H9 (cell line): ENCODE results near the gene PIK3C2B. TPM values are rescaled to one million over a fixed set of nuclear protein-coding genes. Genes with fewer than 3 reads are reported as not detected.

Experiments
- DNase-seq: peaks from one replicate; pipeline ENCODE4 v3.0.0-alpha.2; 2017
- H2AFZ ChIP-seq: one replicate; pipeline ENCODE4 v1.6.1; 2013; ENCODE audit warnings: mild to moderate bottlenecking, low read length, control low read depth, moderate library complexity
- H2AK5ac ChIP-seq: 2 replicates; pipeline ENCODE4 v1.6.1; 2013; ENCODE audit warnings: low read length, control low read depth, mixed read lengths; ENCODE audit not compliant: insufficient read length
- H2BK120ac ChIP-seq: one replicate; pipeline ENCODE4 v1.6.1; 2013; ENCODE audit warnings: low read depth, mild to moderate bottlenecking, low read length, control low read depth, inconsistent platforms; ENCODE audit not compliant: poor library complexity, severe bottlenecking
- H2BK12ac ChIP-seq: 2 replicates; pipeline ENCODE4 v1.6.1; 2013; ENCODE audit warnings: low read length, control low read depth, mixed read lengths, low read depth; ENCODE audit not compliant: insufficient read length
- H2BK15ac ChIP-seq: 2 replicates; pipeline ENCODE4 v1.6.1; 2013; ENCODE audit warnings: low read depth, low read length, control low read depth
- H2BK20ac ChIP-seq: one replicate; pipeline ENCODE4 v1.6.1; 2013; ENCODE audit warnings: low read depth, mild to moderate bottlenecking, low read length, control low read depth, inconsistent platforms; ENCODE audit not compliant: poor library complexity, severe bottlenecking
- H2BK5ac ChIP-seq: 2 replicates; pipeline ENCODE4 v1.6.1; 2013; ENCODE audit warnings: low read length, control low read depth, mixed read lengths; ENCODE audit not compliant: insufficient read length
- H3K14ac ChIP-seq: 2 replicates; pipeline ENCODE4 v1.6.1; 2013; ENCODE audit warnings: low read length, control low read depth; ENCODE audit not compliant: insufficient read depth
- H3K18ac ChIP-seq: 2 replicates; pipeline ENCODE4 v1.6.1; 2013; ENCODE audit warnings: low read depth, mild to moderate bottlenecking, mixed read lengths, low read length, control low read depth; ENCODE audit not compliant: insufficient read length
- H3K23ac ChIP-seq: 2 replicates; pipeline ENCODE4 v1.6.1; 2013; ENCODE audit warnings: low read length, control low read depth, mixed read lengths, low read depth; ENCODE audit not compliant: insufficient read length
- H3K23me2 ChIP-seq: 2 replicates; pipeline ENCODE4 v1.6.1; 2013; ENCODE audit warnings: low read depth, mild to moderate bottlenecking, mixed read lengths, low read length, control low read depth; ENCODE audit not compliant: insufficient read length, poor library complexity, severe bottlenecking
- H3K27ac ChIP-seq: 2 replicates; pipeline ENCODE4 v1.5.1; 2013; ENCODE audit warnings: low read length, control low read depth, mixed read lengths, low read depth; ENCODE audit not compliant: insufficient read length
- H3K27me3 ChIP-seq: 2 replicates; pipeline ENCODE4 v1.6.1; 2013; ENCODE audit warnings: low read length, control low read depth, inconsistent platforms; ENCODE audit not compliant: insufficient read depth
- H3K4ac ChIP-seq: 2 replicates; pipeline ENCODE4 v1.6.1; 2013; ENCODE audit warnings: low read depth, mild to moderate bottlenecking, control low read depth, inconsistent platforms, low read length, moderate library complexity
- H3K4me1 ChIP-seq: 2 replicates; pipeline ENCODE4 v1.6.1; 2013; ENCODE audit warnings: low read length, control low read depth, inconsistent platforms; ENCODE audit not compliant: insufficient read depth
- H3K4me2 ChIP-seq: 2 replicates; pipeline ENCODE4 v1.6.1; 2013; ENCODE audit warnings: low read length, control low read depth, mixed read lengths; ENCODE audit not compliant: insufficient read length, insufficient read depth
- H3K56ac ChIP-seq: 2 replicates; pipeline ENCODE4 v1.6.1; 2013; ENCODE audit warnings: low read depth, mild to moderate bottlenecking, mixed read lengths, low read length, control low read depth; ENCODE audit not compliant: insufficient read length
- H3K79me1 ChIP-seq: 2 replicates; pipeline ENCODE4 v1.6.1; 2013; ENCODE audit warnings: low read depth, mild to moderate bottlenecking, moderate library complexity, low read length, control low read depth, inconsistent platforms; ENCODE audit not compliant: insufficient read depth, poor library complexity, severe bottlenecking
- H3K79me2 ChIP-seq: 2 replicates; pipeline ENCODE4 v1.6.1; 2013; ENCODE audit warnings: low read length, control low read depth, inconsistent platforms; ENCODE audit not compliant: insufficient read depth
- H3K9ac ChIP-seq: 2 replicates; pipeline ENCODE4 v1.6.1; 2013; ENCODE audit warnings: low read length, control low read depth, mixed read lengths; ENCODE audit not compliant: insufficient read length; ENCODE audit errors: extremely low read depth
- H3K9me3 ChIP-seq: one replicate; pipeline ENCODE4 v1.6.1; 2013; ENCODE audit warnings: low read depth, low read length, inconsistent platforms; ENCODE audit not compliant: control insufficient read depth
- H3T11ph ChIP-seq: one replicate; pipeline ENCODE4 v1.6.1; 2013; ENCODE audit warnings: mild to moderate bottlenecking, low read length, control low read depth, inconsistent platforms
- H4K20me1 ChIP-seq: one replicate; pipeline ENCODE4 v1.6.1; 2013; ENCODE audit not compliant: control insufficient read depth, insufficient read length, insufficient read depth
- H4K5ac ChIP-seq: 2 replicates; pipeline ENCODE4 v1.6.1; 2013; ENCODE audit warnings: low read depth, mild to moderate bottlenecking, mixed read lengths, low read length, control low read depth; ENCODE audit not compliant: insufficient read length
- H4K8ac ChIP-seq: replicated peaks from 2 replicates; pipeline ENCODE4 v1.6.1; 2013; ENCODE audit warnings: low read length, control low read depth, mixed read lengths, low read depth; ENCODE audit not compliant: insufficient read length
- H4K91ac ChIP-seq: 2 replicates; pipeline ENCODE4 v1.6.1; 2013; ENCODE audit warnings: low read depth, mild to moderate bottlenecking, moderate library complexity, mixed read lengths, low read length, control low read depth; ENCODE audit not compliant: insufficient read length
- H3K27ac Mint-ChIP-seq, 3 experiments: 2 replicates in 2 of 3; 3 replicates in 1 of 3; pipeline ENCODE4 v1.8.0; 2020 to 2021; ENCODE audit warnings: mixed read lengths in 3 of 3, mild to moderate bottlenecking in 1 of 3, moderate library complexity in 1 of 3
- H3K27me3 Mint-ChIP-seq: 2 replicates; pipeline ENCODE4 v1.8.0; 2021; ENCODE audit warnings: low read depth, mild to moderate bottlenecking, moderate library complexity, mixed read lengths
- H3K36me3 Mint-ChIP-seq, 3 experiments: 2 replicates in 2 of 3; 3 replicates in 1 of 3; pipeline ENCODE4 v1.8.0; 2020 to 2021; ENCODE audit warnings: low read depth in 3 of 3, mixed read lengths in 3 of 3; ENCODE audit not compliant: insufficient read depth in 1 of 3
- H3K4me1 Mint-ChIP-seq, 2 experiments: 2 replicates each; pipeline ENCODE4 v1.8.0; 2020; ENCODE audit warnings: mixed read lengths in 2 of 2
- H3K4me3 Mint-ChIP-seq, 2 experiments: 2 replicates in 1 of 2; 3 replicates in 1 of 2; pipeline ENCODE4 v1.8.0; 2020 to 2021; ENCODE audit warnings: mild to moderate bottlenecking in 2 of 2, mixed read lengths in 2 of 2, moderate library complexity in 1 of 2
- H3K9me3 Mint-ChIP-seq, 2 experiments: 2 replicates in 1 of 2; 3 replicates in 1 of 2; pipeline ENCODE4 v1.8.0; 2020; ENCODE audit warnings: mild to moderate bottlenecking in 2 of 2, mixed read lengths in 2 of 2, moderate library complexity in 1 of 2
- CTCF ChIP-seq: fragments of 200-600 bp; sonication (generic); conservative IDR thresholded peaks from 3 replicates; pipeline ENCODE4 v1.8.0; 2021; ENCODE audit warnings: antibody characterized with exemption, mild to moderate bottlenecking
- WGBS: extraction: QIAGEN DNeasy Blood & Tissue Kit; methylation state at CpG from one replicate; pipeline ENCODE4 v1.1.7; 2013; ENCODE audit warnings: missing lambda C conversion rate, low lambda C conversion rate, mixed read lengths; ENCODE audit not compliant: insufficient read length; ENCODE audit errors: extremely low coverage; 5-methylcytosine and 5-hydroxymethylcytosine counted together
- total RNA-seq: library from RNA; stranded (reverse); gene quantifications from 2 replicates; pipeline ENCODE4 v1.2.1, GENCODE V29; 2021

Gene PIK3C2B
- total RNA-seq, 1 experiment from 2014 or later, result 13.1 TPM

- H3K4me1 Mint-ChIP-seq, result peaks cover 55 to 60% of the 10 kb centered on the region in 2 experiments
- H2BK120ac ChIP-seq, result no peak overlapping the region
- no peaks in the 10 kb centered on the region for H3K79me1 ChIP-seq
- no CpG with 5 or more reads among the region's 4 CpGs for WGBS
- H3K36me3 Mint-ChIP-seq, result peaks cover 13 to 19% (median 17%) of the 10 kb centered on the region in 3 experiments
- H3K23me2 ChIP-seq, result no peaks in the 10 kb centered on the region
- H3K56ac ChIP-seq, result no peak overlapping the region
- no peaks in the 10 kb centered on the region for H4K20me1 ChIP-seq
- H3K9ac ChIP-seq, result no peak overlapping the region
- peak overlapping the region; percentile 89 to 97 (median 91); a peak in 6 of 7 replicates for H3K27ac Mint-ChIP-seq
- H3K79me2 ChIP-seq, result no peaks in the 10 kb centered on the region
- no peak for DNase-seq
- no peak overlapping the region for H2AK5ac ChIP-seq
- no peak overlapping the region for H4K5ac ChIP-seq
- H2BK5ac ChIP-seq, result no peak overlapping the region
- no peak for TF ChIP-seq CTCF
- H2BK20ac ChIP-seq, result no peak overlapping the region
- no peak overlapping the region for H3K27ac ChIP-seq
- H3K4me2 ChIP-seq, result no peak overlapping the region
- no peak overlapping the region for H4K91ac ChIP-seq
- peak overlapping the region in 1 of 2 experiments; percentile 57; a peak in 1 of 5 replicates for H3K4me3 Mint-ChIP-seq
- no peak overlapping the region for H3K18ac ChIP-seq
- H3T11ph ChIP-seq, result no peak overlapping the region
- H2BK15ac ChIP-seq, result no peak overlapping the region
- H3K9me3 ChIP-seq, result no peaks in the 10 kb centered on the region
- H2AFZ ChIP-seq, result no peak overlapping the region
- no peak overlapping the region for H3K14ac ChIP-seq
- H3K9me3 Mint-ChIP-seq, result no peaks in the 10 kb centered on the region
- no peaks in the 10 kb centered on the region for H3K27me3 Mint-ChIP-seq
- no peak overlapping the region for H4K8ac ChIP-seq
- no peaks in the 10 kb centered on the region for H3K27me3 ChIP-seq
- no peak overlapping the region for H3K23ac ChIP-seq
- peaks cover 8% of the 10 kb centered on the region; the same call in 1 of the 2 replicates for H3K4me1 ChIP-seq
- no peak overlapping the region for H3K4ac ChIP-seq
- no peak overlapping the region for H2BK12ac ChIP-seq
Observed at GRCh38 chr1:204454476-204454875, 40.1 kb downstream of the PIK3C2B start.
